K562 (cell line): ENCODE data around the gene PSMB8. TPM values are rescaled to one million over a fixed set of nuclear protein-coding genes. Genes with fewer than 3 reads are reported as not detected.

Source experiments
- CBFB ChIP-seq: sonication (generic); formaldehyde crosslinking; IDR thresholded peaks from 2 replicates; pipeline ENCODE4 v1.4.0; 2020; ENCODE audit warnings: mild to moderate bottlenecking, missing genetic modification reagents
- CBX5 ChIP-seq: IDR thresholded peaks from 2 replicates; pipeline ENCODE4 v1.6.1; 2014; ENCODE audit warnings: low read depth, borderline replicate concordance
- CCAR2 ChIP-seq: fragments of 200-400 bp; formaldehyde crosslinking; IDR thresholded peaks from 2 replicates; pipeline ENCODE4 v1.6.1; 2017; ENCODE audit warnings: mild to moderate bottlenecking, low read depth, low read length
- CREB1 ChIP-seq, 2 experiments: sonication (generic) in 1 of 2; formaldehyde crosslinking in 1 of 2; IDR thresholded peaks; 2 replicates each; pipeline versions ENCODE4 v1.6.1 to v1.8.0; 2012 to 2022; ENCODE audit warnings: inconsistent platforms in 1 of 2, mild to moderate bottlenecking in 1 of 2, missing genetic modification reagents in 1 of 2, moderate library complexity in 1 of 2
- CXXC5 ChIP-seq: fragments of 250-450 bp; sonication (Bioruptor Pico); IDR thresholded peaks from 2 replicates; pipeline ENCODE4 v1.8.0; 2022; ENCODE audit warnings: inconsistent platforms, mild to moderate bottlenecking, moderate library complexity
- FOXJ2 ChIP-seq: fragments of 200-800 bp; sonication (Bioruptor generic); IDR thresholded peaks from 2 replicates; pipeline ENCODE4 v1.6.1; 2016; ENCODE audit warnings: missing genetic modification characterization, missing compliant biosample characterization
- GTF2A2 ChIP-seq: IDR thresholded peaks from 2 replicates; pipeline ENCODE4 v1.6.1; 2016; ENCODE audit warnings: mild to moderate bottlenecking, missing genetic modification characterization, missing compliant biosample characterization
- KLF1 ChIP-seq: fragments of 450-650 bp; IDR thresholded peaks from 2 replicates; pipeline ENCODE4 v1.6.1; 2016; ENCODE audit warnings: missing genetic modification characterization, missing compliant biosample characterization
- MECOM ChIP-seq: fragments of 250-450 bp; sonication (Bioruptor Pico); IDR thresholded peaks from 2 replicates; pipeline ENCODE4 v1.8.0; 2022; ENCODE audit warnings: inconsistent platforms
- NFATC3 ChIP-seq: fragments of 450-650 bp; IDR thresholded peaks from 2 replicates; pipeline ENCODE4 v1.6.1; 2017; ENCODE audit warnings: mild to moderate bottlenecking
- NFIC ChIP-seq: fragments of 450-650 bp; IDR thresholded peaks from 2 replicates; pipeline ENCODE4 v1.6.1; 2017; ENCODE audit warnings: mild to moderate bottlenecking, inconsistent platforms
- PCBP2 ChIP-seq: fragments of 200-400 bp; formaldehyde crosslinking; IDR thresholded peaks from 2 replicates; pipeline ENCODE4 v1.6.1; 2018; ENCODE audit warnings: low read length, low read depth, mild to moderate bottlenecking, moderate library complexity; ENCODE audit not compliant: poor library complexity, severe bottlenecking
- PHB ChIP-seq: fragments of 250-450 bp; sonication (Bioruptor Pico); IDR thresholded peaks from 2 replicates; pipeline ENCODE4 v1.5.0; 2021
- RBM34 ChIP-seq: fragments of 200-400 bp; formaldehyde crosslinking; IDR thresholded peaks from 2 replicates; pipeline ENCODE4 v1.6.1; 2018; ENCODE audit warnings: low read length, borderline replicate concordance; ENCODE audit not compliant: insufficient read depth
- STAG1 ChIP-seq: sonication (generic); formaldehyde crosslinking; IDR thresholded peaks from 2 replicates; pipeline ENCODE4 v1.5.0; 2020; ENCODE audit warnings: missing genetic modification reagents, borderline replicate concordance
- STAT5A ChIP-seq: IDR thresholded peaks from 2 replicates; pipeline ENCODE4 v1.6.1; 2012; ENCODE audit warnings: low read length, inconsistent platforms, borderline replicate concordance
- ZEB2 ChIP-seq: fragments of 450-650 bp; IDR thresholded peaks from 2 replicates; pipeline ENCODE4 v1.6.1; 2016
- ZFP1 ChIP-seq: fragments of 450-650 bp; formaldehyde crosslinking; IDR thresholded peaks from 2 replicates; pipeline ENCODE4 v1.4.0; 2020; ENCODE audit warnings: mild to moderate bottlenecking, mixed read lengths
- ZNF134 ChIP-seq: fragments of 250-450 bp; sonication (Bioruptor Pico); conservative IDR thresholded peaks from 2 replicates; pipeline ENCODE4 v1.4.0; 2020
- ZNF239 ChIP-seq: fragments of 250-450 bp; sonication (Bioruptor Pico); IDR thresholded peaks from 2 replicates; pipeline ENCODE4 v1.4.0; 2020; ENCODE audit warnings: mild to moderate bottlenecking
- ZNF785 ChIP-seq: fragments of 250-450 bp; sonication (Bioruptor Pico); IDR thresholded peaks from 2 replicates; pipeline ENCODE4 v1.4.0; 2020; ENCODE audit warnings: mild to moderate bottlenecking
- polyA plus RNA-seq, 8 experiments: library from polyadenylated mRNA; depleted of rRNA in 4 of 8; stranded (reverse) in 5 of 8; unstranded in 3 of 8; fragments of >200 nt; fragmentation: Nextera tagmentation in 2 of 8; fragmentation: Illumina TruSeq in 1 of 8; extraction: Ambion mirVana in 2 of 8; extraction: Trizol in 1 of 8; gene quantifications; 2 replicates each; pipeline versions ENCODE4 v1.2.1 to v1.2.3, GENCODE V29; 2011 to 2014; ENCODE audit warnings: inconsistent platforms in 1 of 8, missing spikeins in 1 of 8
- total RNA-seq, 7 experiments: library from RNA; depleted of rRNA in 6 of 7; stranded (reverse); fragments of >200 nt in 6 of 7; fragmentation: Illumina TruSeq in 2 of 7; extraction: Trizol in 2 of 7; gene quantifications; 2 replicates each; pipeline versions ENCODE4 v1.2.1 to v1.2.3, GENCODE V29; 2011 to 2021; ENCODE audit warnings: low replicate concordance in 1 of 7
- TF ChIP-seq, protein P1 (sequence below), 2 experiments: fragments of 200-800 bp in 1 of 2; sonication (Bioruptor generic) in 1 of 2; sonication (generic) in 1 of 2; formaldehyde crosslinking in 1 of 2; IDR thresholded peaks in 1 of 2; conservative IDR thresholded peaks in 1 of 2; 2 replicates each; pipeline versions ENCODE4 v1.5.0 to v1.6.1; 2016 to 2020; ENCODE audit warnings: missing compliant biosample characterization in 1 of 2, missing genetic modification characterization in 1 of 2, missing genetic modification reagents in 1 of 2
- TF ChIP-seq, protein P2 (sequence below): fragments of 450-650 bp; IDR thresholded peaks from 2 replicates; pipeline ENCODE4 v1.6.1; 2016; ENCODE audit warnings: antibody characterized with exemption
- TF ChIP-seq, protein P3 (sequence below): fragments of 450-650 bp; IDR thresholded peaks from 2 replicates; pipeline ENCODE4 v1.6.1; 2016

Gene PSMB8
- total and polyA plus RNA-seq, 9 of the 15 experiments (the other 6 are each of a cell fraction or from before 2014, with no cell fraction given), result 0.71 to 4.0 (median 2.4) TPM

DNA sequence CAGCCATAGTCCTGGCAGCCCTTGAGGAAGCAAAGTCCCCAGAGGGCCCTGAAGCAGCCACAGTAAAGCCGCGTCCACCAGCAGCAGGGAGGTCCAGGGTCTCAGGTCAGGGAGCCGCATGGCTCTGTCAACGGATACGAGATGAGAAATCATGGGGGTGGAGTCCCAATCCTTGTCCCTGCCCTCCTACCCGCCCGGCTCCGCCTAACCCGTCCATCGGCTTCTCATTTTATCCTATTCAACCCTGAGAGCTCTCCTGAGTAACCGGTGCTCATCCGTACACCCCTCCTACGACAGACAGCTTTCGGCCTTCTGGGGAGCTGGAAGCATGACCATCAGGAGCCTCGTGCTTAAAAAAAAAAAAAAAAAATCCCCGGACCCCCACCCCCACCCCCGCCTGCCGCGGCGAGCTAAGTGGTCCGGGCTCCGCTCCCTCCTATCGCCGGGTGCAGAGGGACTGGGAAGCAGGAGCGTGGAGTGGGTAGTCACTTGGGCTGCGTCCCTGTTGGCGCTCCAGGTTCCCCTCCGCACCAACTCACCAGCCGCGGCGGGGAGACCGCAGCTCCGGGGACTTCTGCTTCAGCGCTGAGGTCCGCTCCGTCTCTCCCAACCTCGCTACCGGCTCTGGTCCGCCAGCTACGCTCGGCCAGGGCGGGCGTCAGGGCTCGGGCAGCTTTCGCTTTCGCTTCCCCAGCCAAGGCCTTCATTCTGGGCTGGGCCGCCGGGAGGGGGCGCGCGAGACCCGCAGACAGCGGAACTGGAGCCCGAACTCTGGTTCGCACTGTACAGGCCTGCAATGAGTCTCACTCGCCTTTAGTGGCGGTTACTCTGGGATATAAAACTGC is 5.5 kb downstream of the PSMB8 start, which contains the start of gene TAP2 (continued):
- TF ChIP-seq, protein P1, sequence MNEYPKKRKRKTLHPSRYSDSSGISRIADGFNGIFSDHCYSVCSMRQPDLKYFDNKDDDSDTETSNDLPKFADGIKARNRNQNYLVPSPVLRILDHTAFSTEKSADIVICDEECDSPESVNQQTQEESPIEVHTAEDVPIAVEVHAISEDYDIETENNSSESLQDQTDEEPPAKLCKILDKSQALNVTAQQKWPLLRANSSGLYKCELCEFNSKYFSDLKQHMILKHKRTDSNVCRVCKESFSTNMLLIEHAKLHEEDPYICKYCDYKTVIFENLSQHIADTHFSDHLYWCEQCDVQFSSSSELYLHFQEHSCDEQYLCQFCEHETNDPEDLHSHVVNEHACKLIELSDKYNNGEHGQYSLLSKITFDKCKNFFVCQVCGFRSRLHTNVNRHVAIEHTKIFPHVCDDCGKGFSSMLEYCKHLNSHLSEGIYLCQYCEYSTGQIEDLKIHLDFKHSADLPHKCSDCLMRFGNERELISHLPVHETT (CRISPR knock-in tag; conservative IDR thresholded peaks at IDR 0.05 in 1 of 2, IDR thresholded peaks at IDR 0.05 in 1 of 2), result peak in 1 of 2 experiments; percentile 65; a peak in 1 of 4 replicates
- TF ChIP-seq GTF2A2 (no peak), NFATC3 (no peak), PHB (CRISPR knock-in tag) (no peak), CCAR2 (no peak), ZEB2 (no peak; the same call in 1 of the 2 replicates), CBX5 (no peak), PCBP2 (no peak), ZFP1 (CRISPR knock-in tag) (no peak), STAG1 (CRISPR knock-in tag) (peak; percentile 56; the same call in 1 of the 2 replicates), KLF1 (no peak), ZNF239 (CRISPR knock-in tag) (0 out of 2 replicates have a peak, but pooled peaks have one; percentile 11), RBM34 (no peak), STAT5A (no peak), CREB1 (IDR thresholded peaks at IDR 0.05) (no peak), CREB1 (CRISPR knock-in tag; IDR thresholded peaks at IDR 0.05) (peak; percentile 69), ZNF134 (CRISPR knock-in tag) (no peak), CXXC5 (CRISPR knock-in tag) (peak; percentile 75), ZNF785 (CRISPR knock-in tag) (no peak), FOXJ2 (tag) (no peak), NFIC (peak; percentile 46), CBFB (CRISPR knock-in tag) (no peak), MECOM (no peak)
- TF ChIP-seq, protein P2, sequence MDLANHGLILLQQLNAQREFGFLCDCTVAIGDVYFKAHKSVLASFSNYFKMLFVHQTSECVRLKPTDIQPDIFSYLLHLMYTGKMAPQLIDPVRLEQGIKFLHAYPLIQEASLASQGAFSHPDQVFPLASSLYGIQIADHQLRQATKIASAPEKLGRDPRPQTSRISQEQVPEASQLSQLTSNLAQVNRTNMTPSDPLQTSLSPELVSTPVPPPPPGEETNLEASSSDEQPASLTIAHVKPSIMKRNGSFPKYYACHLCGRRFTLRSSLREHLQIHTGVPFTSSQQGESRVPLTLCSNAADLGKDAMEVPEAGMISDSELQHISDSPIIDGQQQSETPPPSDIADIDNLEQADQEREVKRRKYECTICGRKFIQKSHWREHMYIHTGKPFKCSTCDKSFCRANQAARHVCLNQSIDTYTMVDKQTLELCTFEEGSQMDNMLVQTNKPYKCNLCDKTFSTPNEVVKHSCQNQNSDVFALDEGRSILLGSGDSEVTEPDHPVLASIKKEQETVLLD, result no peak
- TF ChIP-seq, protein P3, sequence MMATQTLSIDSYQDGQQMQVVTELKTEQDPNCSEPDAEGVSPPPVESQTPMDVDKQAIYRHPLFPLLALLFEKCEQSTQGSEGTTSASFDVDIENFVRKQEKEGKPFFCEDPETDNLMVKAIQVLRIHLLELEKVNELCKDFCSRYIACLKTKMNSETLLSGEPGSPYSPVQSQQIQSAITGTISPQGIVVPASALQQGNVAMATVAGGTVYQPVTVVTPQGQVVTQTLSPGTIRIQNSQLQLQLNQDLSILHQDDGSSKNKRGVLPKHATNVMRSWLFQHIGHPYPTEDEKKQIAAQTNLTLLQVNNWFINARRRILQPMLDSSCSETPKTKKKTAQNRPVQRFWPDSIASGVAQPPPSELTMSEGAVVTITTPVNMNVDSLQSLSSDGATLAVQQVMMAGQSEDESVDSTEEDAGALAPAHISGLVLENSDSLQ, result peak; percentile 39; the same call in 1 of the 2 replicates
